HEK293 (cell line): ENCODE data around the gene ZCCHC9.
"Not testable (repeated sequence)": the region's sequence is repeated elsewhere in the genome, so short reads cannot be mapped to it uniquely, and the experiment has no call there.

Experiments used
- CTCF ChIA-PET: fragments of 350-600 bp; formaldehyde crosslinking; extraction: SDS; loops from one replicate; lab custom pipeline; 2021; ENCODE audit warnings: antibody characterized with exemption; lab: Yijun Ruan, JAX
- POLR2A ChIA-PET: fragments of 300-600 bp; formaldehyde crosslinking; extraction: SDS; loops from one replicate; lab custom pipeline; 2020; ENCODE audit warnings: antibody characterized with exemption, inconsistent platforms; lab: Yijun Ruan, JAX
- H3K27ac ChIP-seq: fragments of 200-500 bp; sonication (Bioruptor generic); 2 replicates; pipeline ENCODE4 v1.5.1; 2014; ENCODE audit warnings: low read depth, low read length, control low read depth, inconsistent platforms; ENCODE audit errors: extremely low read depth
- H3K36me3 ChIP-seq, 2 experiments: fragments of 200-500 bp in 1 of 2; sonication (Bioruptor generic) in 1 of 2; 1 replicate in 1 of 2; 2 replicates in 1 of 2; pipeline ENCODE4 v1.5.1; 2014 to 2017; ENCODE audit warnings: inconsistent platforms in 2 of 2, low read length in 2 of 2; ENCODE audit not compliant: control insufficient read depth in 2 of 2, insufficient read depth in 1 of 2
- H3K4me1 ChIP-seq: fragments of 200-500 bp; sonication (Bioruptor generic); 2 replicates; pipeline ENCODE4 v1.5.1; 2014; ENCODE audit warnings: mild to moderate bottlenecking, low read length, inconsistent platforms; ENCODE audit not compliant: control insufficient read depth, insufficient read depth
- H3K4me3 ChIP-seq: 2 replicates; pipeline ENCODE4 v1.5.1; 2011; ENCODE audit warnings: low read depth, mild to moderate bottlenecking, control low read depth, low read length, moderate library complexity
- H3K9me3 ChIP-seq: fragments of 200-500 bp; sonication (Bioruptor generic); 2 replicates; pipeline ENCODE4 v1.5.1; 2014; ENCODE audit warnings: low read depth, low read length, inconsistent platforms; ENCODE audit not compliant: control insufficient read depth, insufficient read depth
- FEZF1 ChIP-seq: fragments of 450-650 bp; formaldehyde crosslinking; IDR thresholded peaks from 2 replicates; pipeline ENCODE4 v1.5.1; 2016; ENCODE audit warnings: missing biosample characterization, missing genetic modification characterization
- GLIS1 ChIP-seq: fragments of 450-650 bp; formaldehyde crosslinking; IDR thresholded peaks from 2 replicates; pipeline ENCODE4 v1.5.1; 2016; ENCODE audit warnings: missing biosample characterization, missing genetic modification characterization
- GLIS2 ChIP-seq: fragments of 450-650 bp; formaldehyde crosslinking; IDR thresholded peaks from 2 replicates; pipeline ENCODE4 v1.5.1; 2016; ENCODE audit warnings: missing biosample characterization, missing genetic modification characterization
- KLF1 ChIP-seq: fragments of 450-650 bp; formaldehyde crosslinking; IDR thresholded peaks from 2 replicates; pipeline ENCODE4 v1.5.1; 2016; ENCODE audit warnings: missing biosample characterization, missing genetic modification characterization
- KLF9 ChIP-seq: fragments of 450-650 bp; formaldehyde crosslinking; IDR thresholded peaks from 2 replicates; pipeline ENCODE4 v1.5.1; 2016; ENCODE audit warnings: missing biosample characterization, missing genetic modification characterization, low read depth
- OSR2 ChIP-seq: fragments of 450-650 bp; formaldehyde crosslinking; IDR thresholded peaks from 2 replicates; pipeline ENCODE4 v1.5.1; 2016; ENCODE audit warnings: missing biosample characterization, missing genetic modification characterization
- PRDM1 ChIP-seq: fragments of 450-650 bp; formaldehyde crosslinking; IDR thresholded peaks from 2 replicates; pipeline ENCODE4; 2016; ENCODE audit warnings: missing biosample characterization, missing genetic modification characterization
- SCRT2 ChIP-seq: fragments of 450-650 bp; formaldehyde crosslinking; IDR thresholded peaks from 2 replicates; pipeline ENCODE4 v1.5.1; 2016; ENCODE audit warnings: missing biosample characterization, missing genetic modification characterization
- YY2 ChIP-seq: fragments of 450-650 bp; formaldehyde crosslinking; IDR thresholded peaks from 2 replicates; pipeline ENCODE4 v1.5.1; 2016; ENCODE audit warnings: missing biosample characterization, missing genetic modification characterization
- ZBTB48 ChIP-seq: fragments of 450-650 bp; formaldehyde crosslinking; IDR thresholded peaks from 2 replicates; pipeline ENCODE4 v1.5.1; 2016; ENCODE audit warnings: missing biosample characterization, missing genetic modification characterization
- ZBTB8A ChIP-seq: fragments of 450-650 bp; formaldehyde crosslinking; IDR thresholded peaks from 2 replicates; pipeline ENCODE4 v1.5.1; 2016; ENCODE audit warnings: missing biosample characterization, missing genetic modification characterization
- ZIC2 ChIP-seq: fragments of 450-650 bp; formaldehyde crosslinking; IDR thresholded peaks from 2 replicates; pipeline ENCODE4 v1.5.1; 2016; ENCODE audit warnings: missing biosample characterization, missing genetic modification characterization
- ZNF16 ChIP-seq: fragments of 450-650 bp; formaldehyde crosslinking; IDR thresholded peaks from 2 replicates; pipeline ENCODE4 v1.5.1; 2016; ENCODE audit warnings: low read depth, missing biosample characterization, missing genetic modification characterization
- ZNF175 ChIP-seq: fragments of 450-650 bp; formaldehyde crosslinking; IDR thresholded peaks from 2 replicates; pipeline ENCODE4 v1.5.1; 2016; ENCODE audit warnings: missing biosample characterization, missing genetic modification characterization
- ZNF37A ChIP-seq: fragments of 450-650 bp; IDR thresholded peaks from 2 replicates; pipeline ENCODE4 v1.5.1; 2018; ENCODE audit warnings: missing biosample characterization, missing genetic modification characterization
- ZNF423 ChIP-seq: fragments of 450-650 bp; formaldehyde crosslinking; IDR thresholded peaks from 2 replicates; pipeline ENCODE4 v1.5.1; 2016; ENCODE audit warnings: missing biosample characterization, missing genetic modification characterization
- ZNF600 ChIP-seq: fragments of 450-650 bp; formaldehyde crosslinking; IDR thresholded peaks from 2 replicates; pipeline ENCODE4 v1.5.1; 2016; ENCODE audit warnings: missing biosample characterization, missing genetic modification characterization
- ZNF623 ChIP-seq: fragments of 450-650 bp; formaldehyde crosslinking; IDR thresholded peaks from 2 replicates; pipeline ENCODE4 v1.5.1; 2016; ENCODE audit warnings: missing biosample characterization, missing genetic modification characterization
- ZNF843 ChIP-seq: fragments of 450-650 bp; formaldehyde crosslinking; IDR thresholded peaks from 2 replicates; pipeline ENCODE4 v1.5.1; 2016; ENCODE audit warnings: missing biosample characterization, missing genetic modification characterization
- TF ChIP-seq, protein P1 (sequence below): fragments of 450-650 bp; formaldehyde crosslinking; IDR thresholded peaks from 2 replicates; pipeline ENCODE4 v1.5.1; 2017; ENCODE audit warnings: missing biosample characterization, missing genetic modification characterization
- TF ChIP-seq, protein P2 (sequence below): fragments of 450-650 bp; formaldehyde crosslinking; IDR thresholded peaks from 2 replicates; pipeline ENCODE4 v1.5.1; 2016; ENCODE audit warnings: missing biosample characterization, missing genetic modification characterization
- TF ChIP-seq, protein P3 (sequence below): fragments of 450-650 bp; formaldehyde crosslinking; IDR thresholded peaks from 2 replicates; pipeline ENCODE4 v1.5.1; 2016; ENCODE audit warnings: missing biosample characterization, missing genetic modification characterization, borderline replicate concordance
- TF ChIP-seq, protein P4 (sequence below): fragments of 450-650 bp; formaldehyde crosslinking; IDR thresholded peaks from 2 replicates; pipeline ENCODE4; 2016; ENCODE audit warnings: missing biosample characterization, missing genetic modification characterization
- TF ChIP-seq, protein P5 (sequence below): fragments of 450-650 bp; formaldehyde crosslinking; IDR thresholded peaks from 2 replicates; pipeline ENCODE4 v1.5.1; 2016; ENCODE audit warnings: missing biosample characterization, missing genetic modification characterization
- TF ChIP-seq, protein P6 (sequence below): fragments of 450-650 bp; formaldehyde crosslinking; IDR thresholded peaks from 2 replicates; pipeline ENCODE4 v1.5.1; 2016; ENCODE audit warnings: missing biosample characterization, missing genetic modification characterization

Gene ZCCHC9

DNA sequence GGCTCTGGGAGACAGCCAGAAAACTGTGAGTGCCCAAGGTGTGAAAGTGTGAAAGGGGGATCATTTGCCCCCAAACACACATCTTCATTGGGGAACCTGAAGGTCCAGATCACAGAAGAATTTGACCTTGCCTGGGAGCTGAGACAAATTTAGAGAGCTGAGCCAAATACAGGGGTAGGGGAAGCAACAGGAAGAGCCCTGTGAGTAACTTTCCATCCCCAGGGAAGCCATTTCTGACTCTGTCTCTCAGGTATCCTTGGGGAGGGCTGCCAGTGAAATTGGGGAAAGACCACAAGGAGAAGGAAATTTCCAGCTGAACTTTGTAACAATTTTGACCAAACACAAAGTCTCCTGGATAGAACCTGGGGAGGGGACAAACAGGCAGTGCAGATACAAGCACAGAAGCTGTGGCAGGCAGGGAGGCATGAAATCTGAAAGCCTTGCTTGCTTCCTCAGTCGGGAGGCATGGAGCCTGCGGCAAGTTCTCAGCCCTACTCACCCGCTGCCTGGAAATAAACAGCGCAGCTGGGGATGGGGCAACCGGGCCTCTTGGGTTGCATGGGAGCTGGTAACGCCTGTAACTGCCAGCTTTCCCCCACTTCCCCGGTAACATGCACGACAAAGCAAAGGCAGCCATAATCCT lies 31.5 kb upstream of the ZCCHC9 start (continued):
- TF ChIP-seq, protein P1, sequence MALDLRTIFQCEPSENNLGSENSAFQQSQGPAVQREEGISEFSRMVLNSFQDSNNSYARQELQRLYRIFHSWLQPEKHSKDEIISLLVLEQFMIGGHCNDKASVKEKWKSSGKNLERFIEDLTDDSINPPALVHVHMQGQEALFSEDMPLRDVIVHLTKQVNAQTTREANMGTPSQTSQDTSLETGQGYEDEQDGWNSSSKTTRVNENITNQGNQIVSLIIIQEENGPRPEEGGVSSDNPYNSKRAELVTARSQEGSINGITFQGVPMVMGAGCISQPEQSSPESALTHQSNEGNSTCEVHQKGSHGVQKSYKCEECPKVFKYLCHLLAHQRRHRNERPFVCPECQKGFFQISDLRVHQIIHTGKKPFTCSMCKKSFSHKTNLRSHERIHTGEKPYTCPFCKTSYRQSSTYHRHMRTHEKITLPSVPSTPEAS, result no peak
- TF ChIP-seq YY2 (no peak), ZNF600 (no peak), GLIS2 (tag by site-specific recombination) (0 out of 2 replicates have a peak, but pooled peaks have one; percentile 31), ZNF37A (tag by site-specific recombination) (no peak), ZNF175 (tag by site-specific recombination) (no peak), ZNF623 (tag by site-specific recombination) (no peak), PRDM1 (tag by site-specific recombination) (peak; percentile 33; the same call in 1 of the 2 replicates), KLF1 (tag by site-specific recombination) (no peak), ZBTB8A (tag by site-specific recombination) (peak; percentile 82), ZNF16 (no peak), ZNF843 (tag by site-specific recombination) (no peak)
- TF ChIP-seq, protein P2, sequence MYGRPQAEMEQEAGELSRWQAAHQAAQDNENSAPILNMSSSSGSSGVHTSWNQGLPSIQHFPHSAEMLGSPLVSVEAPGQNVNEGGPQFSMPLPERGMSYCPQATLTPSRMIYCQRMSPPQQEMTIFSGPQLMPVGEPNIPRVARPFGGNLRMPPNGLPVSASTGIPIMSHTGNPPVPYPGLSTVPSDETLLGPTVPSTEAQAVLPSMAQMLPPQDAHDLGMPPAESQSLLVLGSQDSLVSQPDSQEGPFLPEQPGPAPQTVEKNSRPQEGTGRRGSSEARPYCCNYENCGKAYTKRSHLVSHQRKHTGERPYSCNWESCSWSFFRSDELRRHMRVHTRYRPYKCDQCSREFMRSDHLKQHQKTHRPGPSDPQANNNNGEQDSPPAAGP (tag by site-specific recombination), result no peak
- TF ChIP-seq, protein P3, sequence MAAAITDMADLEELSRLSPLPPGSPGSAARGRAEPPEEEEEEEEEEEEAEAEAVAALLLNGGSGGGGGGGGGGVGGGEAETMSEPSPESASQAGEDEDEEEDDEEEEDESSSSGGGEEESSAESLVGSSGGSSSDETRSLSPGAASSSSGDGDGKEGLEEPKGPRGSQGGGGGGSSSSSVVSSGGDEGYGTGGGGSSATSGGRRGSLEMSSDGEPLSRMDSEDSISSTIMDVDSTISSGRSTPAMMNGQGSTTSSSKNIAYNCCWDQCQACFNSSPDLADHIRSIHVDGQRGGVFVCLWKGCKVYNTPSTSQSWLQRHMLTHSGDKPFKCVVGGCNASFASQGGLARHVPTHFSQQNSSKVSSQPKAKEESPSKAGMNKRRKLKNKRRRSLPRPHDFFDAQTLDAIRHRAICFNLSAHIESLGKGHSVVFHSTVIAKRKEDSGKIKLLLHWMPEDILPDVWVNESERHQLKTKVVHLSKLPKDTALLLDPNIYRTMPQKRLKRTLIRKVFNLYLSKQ (tag by site-specific recombination), result no peak
- TF ChIP-seq, protein P4, sequence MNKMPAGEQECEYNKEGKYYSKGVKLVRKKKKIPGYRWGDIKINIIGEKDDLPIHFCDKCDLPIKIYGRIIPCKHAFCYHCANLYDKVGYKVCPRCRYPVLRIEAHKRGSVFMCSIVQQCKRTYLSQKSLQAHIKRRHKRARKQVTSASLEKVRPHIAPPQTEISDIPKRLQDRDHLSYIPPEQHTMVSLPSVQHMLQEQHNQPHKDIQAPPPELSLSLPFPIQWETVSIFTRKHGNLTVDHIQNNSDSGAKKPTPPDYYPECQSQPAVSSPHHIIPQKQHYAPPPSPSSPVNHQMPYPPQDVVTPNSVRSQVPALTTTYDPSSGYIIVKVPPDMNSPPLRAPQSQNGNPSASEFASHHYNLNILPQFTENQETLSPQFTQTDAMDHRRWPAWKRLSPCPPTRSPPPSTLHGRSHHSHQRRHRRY (tag by site-specific recombination), result no peak
- TF ChIP-seq, protein P5, sequence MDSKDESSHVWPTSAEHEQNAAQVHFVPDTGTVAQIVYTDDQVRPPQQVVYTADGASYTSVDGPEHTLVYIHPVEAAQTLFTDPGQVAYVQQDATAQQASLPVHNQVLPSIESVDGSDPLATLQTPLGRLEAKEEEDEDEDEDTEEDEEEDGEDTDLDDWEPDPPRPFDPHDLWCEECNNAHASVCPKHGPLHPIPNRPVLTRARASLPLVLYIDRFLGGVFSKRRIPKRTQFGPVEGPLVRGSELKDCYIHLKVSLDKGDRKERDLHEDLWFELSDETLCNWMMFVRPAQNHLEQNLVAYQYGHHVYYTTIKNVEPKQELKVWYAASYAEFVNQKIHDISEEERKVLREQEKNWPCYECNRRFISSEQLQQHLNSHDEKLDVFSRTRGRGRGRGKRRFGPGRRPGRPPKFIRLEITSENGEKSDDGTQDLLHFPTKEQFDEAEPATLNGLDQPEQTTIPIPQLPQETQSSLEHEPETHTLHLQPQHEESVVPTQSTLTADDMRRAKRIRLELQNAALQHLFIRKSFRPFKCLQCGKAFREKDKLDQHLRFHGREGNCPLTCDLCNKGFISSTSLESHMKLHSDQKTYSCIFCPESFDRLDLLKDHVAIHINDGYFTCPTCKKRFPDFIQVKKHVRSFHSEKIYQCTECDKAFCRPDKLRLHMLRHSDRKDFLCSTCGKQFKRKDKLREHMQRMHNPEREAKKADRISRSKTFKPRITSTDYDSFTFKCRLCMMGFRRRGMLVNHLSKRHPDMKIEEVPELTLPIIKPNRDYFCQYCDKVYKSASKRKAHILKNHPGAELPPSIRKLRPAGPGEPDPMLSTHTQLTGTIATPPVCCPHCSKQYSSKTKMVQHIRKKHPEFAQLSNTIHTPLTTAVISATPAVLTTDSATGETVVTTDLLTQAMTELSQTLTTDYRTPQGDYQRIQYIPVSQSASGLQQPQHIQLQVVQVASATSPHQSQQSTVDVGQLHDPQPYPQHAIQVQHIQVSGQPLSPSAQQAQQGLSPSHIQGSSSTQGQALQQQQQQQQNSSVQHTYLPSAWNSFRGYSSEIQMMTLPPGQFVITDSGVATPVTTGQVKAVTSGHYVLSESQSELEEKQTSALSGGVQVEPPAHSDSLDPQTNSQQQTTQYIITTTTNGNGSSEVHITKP (tag by site-specific recombination), result 0 out of 2 replicates have a peak, but pooled peaks have one; percentile 40

DNA sequence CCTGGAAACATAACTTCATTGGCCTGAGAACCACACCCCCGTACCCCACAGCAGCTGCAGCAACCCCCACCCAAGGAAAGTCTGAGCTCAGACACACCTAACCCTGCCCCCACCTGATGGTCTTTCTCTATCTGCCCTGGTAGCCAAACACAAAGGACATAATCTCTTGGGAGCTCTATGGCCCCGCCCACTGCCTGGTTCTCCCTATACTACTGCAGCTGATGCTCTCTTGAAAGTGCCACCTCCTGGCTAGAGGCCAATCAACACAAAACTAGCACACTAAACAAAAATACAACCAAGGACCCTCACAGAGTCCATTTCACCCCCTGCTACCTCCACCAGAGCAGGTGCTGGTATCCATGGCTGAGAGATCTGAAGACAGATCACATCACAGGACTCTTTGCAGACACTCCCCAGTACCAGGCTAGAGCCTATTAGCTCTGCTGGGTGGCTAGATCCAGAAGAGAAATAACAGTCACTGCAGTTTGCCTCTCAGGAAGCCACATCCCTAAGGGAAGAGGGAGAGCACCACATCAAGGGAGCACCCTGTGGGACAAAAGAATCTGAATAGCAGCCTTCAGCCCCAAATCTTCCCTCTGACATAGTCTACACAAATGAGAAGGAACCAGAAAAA lies 30.9 kb upstream of the ZCCHC9 start:
- H3K9me3 ChIP-seq, H3K36me3 ChIP-seq, H3K4me3 ChIP-seq, POLR2A ChIA-PET, CTCF ChIA-PET: not testable (repeated sequence)
- H3K4me1 ChIP-seq, result peaks cover 15% of the 10 kb centered on the region
- H3K27ac ChIP-seq, result 0 out of 2 replicates have a peak overlapping the region, but pooled peaks have one; percentile 34
- TF ChIP-seq OSR2 (tag by site-specific recombination) (peak; percentile 58), ZNF423 (tag by site-specific recombination) (peak; percentile 40; the same call in 1 of the 2 replicates), KLF9 (peak; percentile 68; the same call in 1 of the 2 replicates), FEZF1 (tag by site-specific recombination) (peak; percentile 66; the same call in 1 of the 2 replicates), GLIS1 (tag by site-specific recombination) (peak; percentile 35), ZIC2 (peak; percentile 58), GLIS2 (tag by site-specific recombination) (peak; percentile 0; the same call in 1 of the 2 replicates), KLF1 (tag by site-specific recombination) (peak; percentile 51), ZBTB48 (tag by site-specific recombination) (peak; percentile 80), SCRT2 (tag by site-specific recombination) (peak; percentile 65)
- TF ChIP-seq, protein P6, sequence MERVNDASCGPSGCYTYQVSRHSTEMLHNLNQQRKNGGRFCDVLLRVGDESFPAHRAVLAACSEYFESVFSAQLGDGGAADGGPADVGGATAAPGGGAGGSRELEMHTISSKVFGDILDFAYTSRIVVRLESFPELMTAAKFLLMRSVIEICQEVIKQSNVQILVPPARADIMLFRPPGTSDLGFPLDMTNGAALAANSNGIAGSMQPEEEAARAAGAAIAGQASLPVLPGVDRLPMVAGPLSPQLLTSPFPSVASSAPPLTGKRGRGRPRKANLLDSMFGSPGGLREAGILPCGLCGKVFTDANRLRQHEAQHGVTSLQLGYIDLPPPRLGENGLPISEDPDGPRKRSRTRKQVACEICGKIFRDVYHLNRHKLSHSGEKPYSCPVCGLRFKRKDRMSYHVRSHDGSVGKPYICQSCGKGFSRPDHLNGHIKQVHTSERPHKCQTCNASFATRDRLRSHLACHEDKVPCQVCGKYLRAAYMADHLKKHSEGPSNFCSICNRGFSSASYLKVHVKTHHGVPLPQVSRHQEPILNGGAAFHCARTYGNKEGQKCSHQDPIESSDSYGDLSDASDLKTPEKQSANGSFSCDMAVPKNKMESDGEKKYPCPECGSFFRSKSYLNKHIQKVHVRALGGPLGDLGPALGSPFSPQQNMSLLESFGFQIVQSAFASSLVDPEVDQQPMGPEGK (tag by site-specific recombination), result peak; percentile 50
